ENCODE results near the gene BRINP1. TPM values are rescaled to one million over a fixed set of nuclear protein-coding genes. Genes with fewer than 3 reads are reported as not detected.

The BRINP1 gene
- total and polyA plus RNA-seq, 8 donors = 0.04 to 0.19 (median 0.08) TPM; not detected in 3

DNA sequence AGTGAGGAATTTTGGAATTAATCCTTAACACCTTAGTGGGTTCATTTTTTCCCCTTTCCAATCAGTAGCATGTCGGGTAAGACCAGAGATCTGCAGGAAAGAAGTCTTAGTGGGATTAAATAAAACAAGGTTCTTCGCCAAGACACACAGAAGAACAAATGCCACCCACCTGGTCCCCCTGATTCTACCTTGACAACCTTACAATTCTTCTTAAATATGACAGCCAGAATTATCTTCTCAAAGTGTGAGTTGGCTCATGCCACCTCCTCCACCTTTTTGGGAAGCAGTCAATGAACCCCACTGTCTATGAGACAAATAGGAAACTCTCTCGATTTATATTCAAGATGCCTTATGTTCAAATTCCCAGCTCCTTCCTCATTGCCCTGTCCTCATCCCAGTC, 105.1 kb downstream of the BRINP1 start:
- Histone ChIP-seq H3K4me1 (no peaks in the 10 kb centered on the region), H3K9me3 (no peaks in the 10 kb centered on the region), H3K27me3 (no peaks in the 10 kb centered on the region), H3K36me3 (no peaks in the 10 kb centered on the region), H3K27ac (no peak overlapping the region), H3K4me3 (no peak overlapping the region)
- intact Hi-C loops (cut with DNase I) = no loop called here
- DNase-seq = no peak
- 53 to 81% methylated on average over 3 of the region's 3 CpGs for WGBS, 2 donors
- no peak for FAIRE-seq
- ATAC-seq = no peak
- TF ChIP-seq, protein P1, sequence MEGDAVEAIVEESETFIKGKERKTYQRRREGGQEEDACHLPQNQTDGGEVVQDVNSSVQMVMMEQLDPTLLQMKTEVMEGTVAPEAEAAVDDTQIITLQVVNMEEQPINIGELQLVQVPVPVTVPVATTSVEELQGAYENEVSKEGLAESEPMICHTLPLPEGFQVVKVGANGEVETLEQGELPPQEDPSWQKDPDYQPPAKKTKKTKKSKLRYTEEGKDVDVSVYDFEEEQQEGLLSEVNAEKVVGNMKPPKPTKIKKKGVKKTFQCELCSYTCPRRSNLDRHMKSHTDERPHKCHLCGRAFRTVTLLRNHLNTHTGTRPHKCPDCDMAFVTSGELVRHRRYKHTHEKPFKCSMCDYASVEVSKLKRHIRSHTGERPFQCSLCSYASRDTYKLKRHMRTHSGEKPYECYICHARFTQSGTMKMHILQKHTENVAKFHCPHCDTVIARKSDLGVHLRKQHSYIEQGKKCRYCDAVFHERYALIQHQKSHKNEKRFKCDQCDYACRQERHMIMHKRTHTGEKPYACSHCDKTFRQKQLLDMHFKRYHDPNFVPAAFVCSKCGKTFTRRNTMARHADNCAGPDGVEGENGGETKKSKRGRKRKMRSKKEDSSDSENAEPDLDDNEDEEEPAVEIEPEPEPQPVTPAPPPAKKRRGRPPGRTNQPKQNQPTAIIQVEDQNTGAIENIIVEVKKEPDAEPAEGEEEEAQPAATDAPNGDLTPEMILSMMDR (IDR thresholded peaks at IDR 0.05) = no peak

GRCh38 chr9:119257592-119257991, 111.6 kb downstream of the BRINP1 start:
- WGBS, 2 donors = 48 to 61% methylated on average over 4 of the region's 4 CpGs
- TF ChIP-seq, protein P1 (IDR thresholded peaks at IDR 0.05) = no peak
- no peak for FAIRE-seq

GRCh38 chr9:119255116-119255515, 114.1 kb downstream of the BRINP1 start:
- H3K27ac ChIP-seq = no peak overlapping the region
- FAIRE-seq (no peak), DNase-seq (no peak), ATAC-seq (no peak)
- intact Hi-C loops (cut with DNase I) = no loop called here
- 35 to 53% methylated on average over 3 of the region's 3 CpGs for WGBS, 2 donors
- no peaks in the 10 kb centered on the region for H3K9me3 ChIP-seq
- no peaks in the 10 kb centered on the region for H3K27me3 ChIP-seq
- no peak overlapping the region for H3K4me3 ChIP-seq
- no peaks in the 10 kb centered on the region for H3K4me1 ChIP-seq
- TF ChIP-seq, protein P1 (IDR thresholded peaks at IDR 0.05) = no peak
- no peaks in the 10 kb centered on the region for H3K36me3 ChIP-seq

More at GRCh38 chr9:119257592-119257991, 111.6 kb downstream of the BRINP1 start:
- ATAC-seq (no peak), DNase-seq (no peak)
- Histone ChIP-seq H3K27me3 (no peaks in the 10 kb centered on the region), H3K27ac (no peak overlapping the region), H3K36me3 (no peaks in the 10 kb centered on the region), H3K4me1 (no peaks in the 10 kb centered on the region), H3K9me3 (no peaks in the 10 kb centered on the region), H3K4me3 (no peak overlapping the region)
- intact Hi-C loops (cut with DNase I) = no loop called here

- Histone ChIP-seq H3K4me1 (no peaks in the 10 kb centered on the region), H3K27ac (no peak overlapping the region), H3K27me3 (no peaks in the 10 kb centered on the region), H3K9me3 (no peaks in the 10 kb centered on the region), H3K36me3 (no peaks in the 10 kb centered on the region), H3K4me3 (no peak overlapping the region)
- TF ChIP-seq, protein P1 (IDR thresholded peaks at IDR 0.05) = no peak
- WGBS, 2 donors = 68 to 86% methylated on average over 5 of the region's 5 CpGs
- intact Hi-C loops (cut with DNase I) = no loop called here
- ATAC-seq (no peak), DNase-seq (no peak), FAIRE-seq (no peak)
Measured at GRCh38 chr9:119252671-119253299, 116.5 kb downstream of the BRINP1 start.

- TF ChIP-seq, protein P1 (IDR thresholded peaks at IDR 0.05) = no peak
- no peak overlapping the region for H3K27ac ChIP-seq
- H3K36me3 ChIP-seq = no peaks in the 10 kb centered on the region
- FAIRE-seq = no peak
- 45 to 50% methylated on average over 5 of the region's 5 CpGs for WGBS, 2 donors
- no peak overlapping the region for H3K4me3 ChIP-seq
- H3K4me1 ChIP-seq = no peaks in the 10 kb centered on the region
- H3K9me3 ChIP-seq = no peaks in the 10 kb centered on the region
- intact Hi-C loops (cut with DNase I) = no loop called here
- H3K27me3 ChIP-seq = no peaks in the 10 kb centered on the region
- no peak for ATAC-seq
- no peak for DNase-seq
Measured at GRCh38 chr9:119251936-119252335, 117.3 kb downstream of the BRINP1 start.
